Sigmoid colon (tissue), 7 donors: Measurements from ENCODE around the gene SYNJ2. TPM values are rescaled to one million over a fixed set of nuclear protein-coding genes. Genes with fewer than 3 reads are reported as not detected.
"Not testable (repeated sequence)": the region's sequence is repeated elsewhere in the genome, so short reads cannot be mapped to it uniquely, and the experiment has no call there.

Experiments
- DNase-seq: peaks from one replicate; pipeline ENCODE4 v3.0.0-alpha.2; 2019
- H3K27ac ChIP-seq, 4 donors: fragments of 200-600 bp; sonication (generic); one replicate each; pipeline ENCODE4 v1.5.1; 2016 to 2019; ENCODE audit warnings: mild to moderate bottlenecking in 1 of 4
- H3K27me3 ChIP-seq, 3 donors: fragments of 200-600 bp; sonication (generic); one replicate each; pipeline ENCODE4 v1.5.1; 2019; ENCODE audit warnings: mild to moderate bottlenecking in 1 of 3
- H3K36me3 ChIP-seq, 4 donors: fragments of 200-600 bp; sonication (generic); one replicate each; pipeline ENCODE4 v1.5.1; 2016 to 2019
- H3K4me1 ChIP-seq, 4 donors: fragments of 200-600 bp; sonication (generic); one replicate each; pipeline ENCODE4 v1.5.1; 2017 to 2019
- H3K4me3 ChIP-seq, 4 donors: fragments of 200-600 bp; sonication (generic); one replicate each; pipeline ENCODE4 v1.5.1; 2017 to 2019; ENCODE audit warnings: mild to moderate bottlenecking in 2 of 4, moderate library complexity in 1 of 4
- H3K9me3 ChIP-seq, 4 donors: fragments of 200-600 bp in 3 of 4; sonication (generic) in 3 of 4; one replicate each; pipeline versions ENCODE4 v1.5.1 to v1.6.1; 2013 to 2019
- CTCF ChIP-seq, 4 experiments: fragments of 450-650 bp in 3 of 4; fragments of 200-600 bp in 1 of 4; IDR thresholded peaks; one replicate each; pipeline ENCODE4 v1.5.1; 2016 to 2019; ENCODE audit warnings: antibody characterized with exemption in 4 of 4, mild to moderate bottlenecking in 3 of 4, moderate library complexity in 2 of 4
- EP300 ChIP-seq, 4 donors: sonication (generic); formaldehyde crosslinking; IDR thresholded peaks; one replicate each; pipeline ENCODE4 v1.6.1; 2017; ENCODE audit warnings: antibody characterized with exemption in 4 of 4
- POLR2A ChIP-seq, 2 donors: fragments of 450-650 bp; IDR thresholded peaks; one replicate each; pipeline ENCODE4 v1.6.1; 2016; ENCODE audit warnings: antibody characterized with exemption in 2 of 2, mild to moderate bottlenecking in 2 of 2, moderate library complexity in 2 of 2
- POLR2AphosphoS5 ChIP-seq, 4 donors: sonication (generic); formaldehyde crosslinking; IDR thresholded peaks; one replicate each; pipeline ENCODE4 v1.6.1; 2017; ENCODE audit warnings: antibody characterized with exemption in 4 of 4
- WGBS, 2 donors: extraction: QIAGEN DNeasy Blood & Tissue Kit; methylation state at CpG; one replicate each; pipeline ENCODE4 v1.1.7; 2013; 5-methylcytosine and 5-hydroxymethylcytosine counted together
- intact Hi-C: fragments of 100-400 bp; cut with DNase I; formaldehyde crosslinking; loops from one replicate; pipeline ENCODE4 v1.15.1; 2023
- polyA plus RNA-seq, 3 donors: library from polyadenylated mRNA; stranded (reverse); fragments of 200-250 nt; gene quantifications; one replicate each; pipeline ENCODE4 v1.2.3, GENCODE V29; 2013
- total RNA-seq, 4 donors: library from RNA; depleted of rRNA; stranded (reverse); fragments of >200 nt; gene quantifications; one replicate each; pipeline ENCODE4 v1.1.0, GENCODE V29; 2016
- donor health status: healthy with polysubstance abuse.
- donor health status: Bipolar disorder and iron deficiency.
- donor health status: healthy.

Gene SYNJ2
- total and polyA plus RNA-seq, 7 donors: 8.7 to 22.9 (median 12.9) TPM

DNA sequence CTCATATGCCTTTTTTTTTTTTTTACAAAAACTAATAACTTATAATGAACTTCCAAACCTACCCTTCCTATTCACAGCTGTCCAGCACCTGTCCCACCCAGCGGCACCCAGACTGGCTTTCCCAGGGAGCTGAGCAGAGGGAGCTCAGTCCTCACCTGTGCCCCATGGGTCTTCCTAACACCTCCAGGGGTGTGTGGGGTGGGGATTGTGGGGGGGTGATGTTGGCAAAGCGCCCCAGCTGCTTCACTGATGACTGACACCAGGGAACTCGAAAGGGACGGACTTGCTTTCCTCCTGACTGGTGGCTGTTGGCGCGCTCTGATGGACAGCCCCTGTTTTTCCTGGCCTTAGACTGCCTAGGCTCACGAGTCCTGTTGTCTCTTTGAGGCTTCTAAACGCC is 14.2 kb upstream of the SYNJ2 start:
- no peak overlapping the region for H3K4me3 ChIP-seq
- peak; percentile 38 for DNase-seq
- no peaks in the 10 kb centered on the region for H3K9me3 ChIP-seq
- no peak overlapping the region for H3K27ac ChIP-seq
- no peaks in the 10 kb centered on the region for H3K36me3 ChIP-seq
- intact Hi-C loops: no loop called here
- H3K27me3 ChIP-seq: no peaks in the 10 kb centered on the region
- TF ChIP-seq POLR2AphosphoS5 (IDR thresholded peaks at IDR 0.05) (no peak), EP300 (IDR thresholded peaks at IDR 0.05) (no peak), CTCF (IDR thresholded peaks at IDR 0.05) (no peak), POLR2A (IDR thresholded peaks at IDR 0.05) (no peak)
- 72 to 86% methylated on average over 8 of the region's 8 CpGs for WGBS, 2 donors
- H3K4me1 ChIP-seq: no peaks in the 10 kb centered on the region

- H3K36me3 ChIP-seq, H3K9me3 ChIP-seq, H3K4me1 ChIP-seq, H3K27me3 ChIP-seq, H3K4me3 ChIP-seq, DNase-seq, intact Hi-C loops, H3K27ac ChIP-seq: not testable (repeated sequence)
- WGBS, 2 donors: 95 to 97% methylated on average over 3 of the region's 3 CpGs
Observed at GRCh38 chr6:157972177-157972576, 9.5 kb upstream of the SYNJ2 start.

DNA sequence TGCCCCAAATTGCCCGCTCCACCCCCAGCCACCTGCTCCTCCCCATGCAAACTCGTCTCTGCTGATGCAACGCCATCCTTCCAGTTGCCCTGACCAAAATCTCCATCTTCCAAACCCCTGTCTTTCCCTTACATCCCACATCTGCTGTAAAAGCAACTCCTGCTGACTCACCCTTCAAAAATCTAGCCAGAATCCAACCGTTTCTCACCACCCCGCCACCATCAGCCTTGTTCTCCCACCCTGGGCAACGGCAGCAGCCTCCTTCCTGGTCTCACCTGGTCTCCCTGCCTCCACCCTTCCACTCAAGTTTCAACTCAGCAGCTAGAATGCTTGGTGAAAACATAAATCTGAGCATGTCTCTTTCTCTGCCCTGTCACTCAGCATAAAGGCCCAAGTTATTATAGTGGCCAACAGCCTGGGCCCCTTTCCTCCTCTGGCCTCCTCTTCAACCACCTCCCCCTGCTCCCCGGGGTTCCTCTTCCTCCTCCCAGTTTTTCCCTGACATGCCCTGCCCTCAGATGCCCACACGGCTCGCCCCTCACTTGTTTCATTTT is 7.2 kb upstream of the SYNJ2 start:
- no peak for DNase-seq
- no peak overlapping the region for H3K27ac ChIP-seq
- TF ChIP-seq POLR2A (IDR thresholded peaks at IDR 0.05) (no peak), EP300 (IDR thresholded peaks at IDR 0.05) (no peak), CTCF (IDR thresholded peaks at IDR 0.05) (no peak)
- intact Hi-C loops: no loop called here
- 72 to 80% methylated on average over 9 of the region's 9 CpGs for WGBS, 2 donors
- H3K4me1 ChIP-seq: no peaks in the 10 kb centered on the region
- no peaks in the 10 kb centered on the region for H3K27me3 ChIP-seq
- no peaks in the 10 kb centered on the region for H3K9me3 ChIP-seq
- no peaks in the 10 kb centered on the region for H3K36me3 ChIP-seq
- H3K4me3 ChIP-seq: no peak overlapping the region

DNA sequence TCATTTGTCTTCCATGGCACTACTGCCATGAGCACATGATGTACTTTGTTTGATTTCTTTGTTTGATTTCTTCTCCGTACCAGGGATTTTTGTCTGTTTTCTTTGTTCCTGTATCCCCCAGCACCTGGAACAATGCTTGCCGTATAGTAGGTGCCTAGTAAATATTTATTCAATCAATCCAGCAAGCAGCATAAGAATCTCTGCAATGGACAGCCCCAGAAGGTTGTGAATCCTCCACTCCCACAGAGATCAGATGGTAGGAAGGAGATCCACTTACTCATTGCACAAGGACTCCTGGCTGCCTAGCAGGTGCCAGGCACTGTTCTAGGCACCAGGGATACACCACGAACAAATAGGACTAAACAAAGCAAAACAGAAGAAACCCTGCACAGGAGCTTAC is 6.7 kb upstream of the SYNJ2 start:
- Histone ChIP-seq H3K9me3 (no peaks in the 10 kb centered on the region), H3K4me1 (no peaks in the 10 kb centered on the region), H3K4me3 (no peak overlapping the region), H3K27me3 (no peaks in the 10 kb centered on the region), H3K36me3 (no peaks in the 10 kb centered on the region), H3K27ac (no peak overlapping the region)
- no peak for TF ChIP-seq CTCF (IDR thresholded peaks at IDR 0.05)
- TF ChIP-seq POLR2A (IDR thresholded peaks at IDR 0.05): no peak
- no peak for TF ChIP-seq POLR2AphosphoS5 (IDR thresholded peaks at IDR 0.05)
- TF ChIP-seq EP300 (IDR thresholded peaks at IDR 0.05): no peak
- no peak for DNase-seq
- intact Hi-C loops: no loop called here
- 49 to 73% methylated on average over 3 of the region's 3 CpGs for WGBS, 2 donors

DNA sequence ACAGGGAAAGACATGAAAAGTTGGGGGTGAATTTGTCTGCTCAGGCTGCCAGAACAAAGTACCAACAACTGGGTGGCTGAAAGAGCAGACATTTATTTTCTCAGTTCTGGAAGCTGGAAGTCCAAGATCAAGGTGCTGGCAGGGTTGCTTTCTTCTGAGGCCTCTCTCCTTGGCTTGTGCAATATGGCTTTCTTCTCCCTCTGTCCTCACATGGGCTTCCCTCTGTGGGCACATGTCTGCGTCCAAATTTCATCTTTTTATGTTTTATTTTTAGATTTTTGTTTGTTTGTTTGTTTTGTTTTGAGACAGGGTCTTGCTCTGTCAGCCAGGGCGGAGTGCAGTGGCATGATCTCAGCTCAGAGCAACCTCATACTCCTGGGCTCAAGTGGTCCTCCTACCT is 6.2 kb upstream of the SYNJ2 start:
- intact Hi-C loops: no loop called here
- H3K9me3 ChIP-seq: no peaks in the 10 kb centered on the region
- H3K27ac ChIP-seq: no peak overlapping the region
- no peak for DNase-seq
- no peak for TF ChIP-seq POLR2A (IDR thresholded peaks at IDR 0.05)
- no peak for TF ChIP-seq CTCF (IDR thresholded peaks at IDR 0.05)
- TF ChIP-seq EP300 (IDR thresholded peaks at IDR 0.05): no peak
- no peak for TF ChIP-seq POLR2AphosphoS5 (IDR thresholded peaks at IDR 0.05)
- no peaks in the 10 kb centered on the region for H3K27me3 ChIP-seq
- WGBS, 2 donors: 91 to 92% methylated on average over 2 of the region's 2 CpGs
- no peaks in the 10 kb centered on the region for H3K4me1 ChIP-seq
- no peaks in the 10 kb centered on the region for H3K36me3 ChIP-seq
- no peak overlapping the region for H3K4me3 ChIP-seq
